Gastroesophageal sphincter (tissue), 4 donors: ENCODE data around the gene MYO1F. TPM values are rescaled to one million over a fixed set of nuclear protein-coding genes. Genes with fewer than 3 reads are reported as not detected.

Source experiments
- ATAC-seq: fragments of 150-250 bp; one replicate; pipeline ENCODE4 v1.9.1; 2016; ENCODE audit warnings: mild to moderate bottlenecking, moderate library complexity
- H3K27ac ChIP-seq, 4 donors: fragments of 200-600 bp; sonication (generic) in 3 of 4; 1 replicate in 3 of 4; 2 replicates in 1 of 4; pipeline ENCODE4 v1.5.1; 2016 to 2019
- H3K27me3 ChIP-seq: fragments of 200-600 bp; sonication (generic); one replicate; pipeline ENCODE4 v1.5.1; 2019
- H3K36me3 ChIP-seq, 2 donors: fragments of 200-600 bp; sonication (generic); one replicate each; pipeline ENCODE4 v1.5.1; 2019; ENCODE audit warnings: control low read depth in 1 of 2
- H3K4me1 ChIP-seq, 3 donors: fragments of 200-600 bp; sonication (generic); 1 replicate in 2 of 3; 2 replicates in 1 of 3; pipeline ENCODE4 v1.5.1; 2016 to 2019; ENCODE audit warnings: control low read depth in 2 of 3
- H3K4me3 ChIP-seq, 2 donors: fragments of 200-600 bp; sonication (generic); one replicate each; pipeline ENCODE4 v1.5.1; 2019; ENCODE audit warnings: mild to moderate bottlenecking in 1 of 2, moderate library complexity in 1 of 2
- H3K9me3 ChIP-seq, 3 donors: fragments of 200-600 bp; sonication (generic); one replicate each; pipeline ENCODE4 v1.5.1; 2017 to 2019; ENCODE audit warnings: control low read depth in 2 of 3
- CTCF ChIP-seq, 4 experiments: fragments of 200-600 bp in 2 of 4; fragments of 450-650 bp in 2 of 4; sonication (generic) in 1 of 4; IDR thresholded peaks; one replicate each; pipeline ENCODE4 v1.5.1; 2017 to 2019; ENCODE audit warnings: antibody characterized with exemption in 4 of 4, mild to moderate bottlenecking in 2 of 4, moderate library complexity in 2 of 4
- EP300 ChIP-seq: sonication (generic); formaldehyde crosslinking; IDR thresholded peaks from one replicate; pipeline ENCODE4 v1.6.1; 2017; ENCODE audit warnings: antibody characterized with exemption, mild to moderate bottlenecking
- POLR2A ChIP-seq, 2 donors: fragments of 450-650 bp; IDR thresholded peaks; one replicate each; pipeline ENCODE4 v1.6.1; 2017; ENCODE audit warnings: antibody characterized with exemption in 2 of 2, mild to moderate bottlenecking in 2 of 2, moderate library complexity in 1 of 2
- POLR2AphosphoS5 ChIP-seq: sonication (generic); formaldehyde crosslinking; IDR thresholded peaks from one replicate; pipeline ENCODE4 v1.6.1; 2017; ENCODE audit warnings: antibody characterized with exemption
- WGBS, 2 donors: methylation state at CpG; one replicate each; pipeline ENCODE4 v1.1.5; 2018; ENCODE audit warnings: low coverage in 1 of 2; 5-methylcytosine and 5-hydroxymethylcytosine counted together
- total RNA-seq, 4 donors: library from RNA; depleted of rRNA; stranded (reverse); fragments of >200 nt; gene quantifications; one replicate each; pipeline ENCODE4 v1.1.0, GENCODE V29; 2016

Gene MYO1F
- total RNA-seq, 4 donors from 2014 or later: 5.4 to 41.5 (median 10.3) TPM

DNA sequence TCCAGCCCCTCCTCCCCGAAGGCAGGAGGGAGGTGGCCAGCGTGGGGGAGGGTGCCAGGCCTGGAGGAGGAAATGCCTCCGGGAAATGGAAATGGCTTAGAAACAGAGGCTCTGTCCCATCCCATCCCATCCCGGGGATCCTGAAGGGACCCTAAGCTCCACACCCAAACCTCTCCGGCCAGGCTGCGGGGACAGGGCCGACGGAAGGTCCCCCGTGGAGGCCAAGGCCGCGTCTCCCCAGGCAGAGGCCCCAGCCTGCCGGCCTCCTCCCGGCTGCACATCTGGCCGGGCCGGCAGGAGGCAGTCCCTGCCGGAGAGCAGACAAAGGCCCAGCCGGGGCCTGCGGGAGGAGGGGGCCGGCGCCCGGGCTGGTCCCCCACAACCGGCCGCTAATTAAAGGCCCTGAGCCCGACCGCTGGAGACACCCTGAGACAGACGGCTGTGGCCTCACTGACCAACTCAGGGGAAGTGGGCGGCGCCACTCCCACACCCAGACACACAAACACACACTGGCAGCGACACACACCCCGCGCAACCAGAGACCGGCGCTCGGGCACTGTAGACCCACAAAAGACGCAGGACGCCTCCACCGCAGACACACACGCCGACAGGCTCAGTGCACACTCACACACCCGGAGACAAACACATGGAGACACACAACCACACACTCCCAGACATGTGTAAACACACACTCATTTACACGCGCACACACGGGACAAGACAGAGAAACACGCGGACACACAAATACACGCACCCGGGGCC, 32.2 kb upstream of the MYO1F start:
- Histone ChIP-seq H3K4me3 (peak overlapping the region; percentile 32 to 69), H3K9me3 (peaks cover 0 to 12% (median 0%) of the 10 kb centered on the region in 3 donors), H3K4me1 (peaks cover 0 to 51% (median 13%) of the 10 kb centered on the region in 3 donors), H3K27ac (peak overlapping the region in 3 of 4 donors; percentile 75 to 85 (median 81)), H3K27me3 (no peaks in the 10 kb centered on the region), H3K36me3 (peaks cover 0 to 14% of the 10 kb centered on the region in 2 donors)
- TF ChIP-seq EP300: no peak
- TF ChIP-seq POLR2A (IDR thresholded peaks at IDR 0.05): no peak
- peak in 3 of 4 experiments; percentile 40 to 46 (median 42) for TF ChIP-seq CTCF (IDR thresholded peaks at IDR 0.05)
- TF ChIP-seq POLR2AphosphoS5: no peak
- peak; percentile 66 for ATAC-seq
- 0% methylated on average over 3 to 5 of the region's 47 CpGs for WGBS, 2 donors

GRCh38 chr19:8608941-8609278, 31.7 kb upstream of the MYO1F start:
- Histone ChIP-seq H3K9me3 (peaks cover 0 to 13% (median 0%) of the 10 kb centered on the region in 3 donors), H3K36me3 (peaks cover 0 to 14% of the 10 kb centered on the region in 2 donors), H3K27me3 (no peaks in the 10 kb centered on the region), H3K27ac (peak overlapping the region in 3 of 4 donors; percentile 75 to 85 (median 81)), H3K4me3 (peak overlapping the region in 1 of 2 donors; percentile 69), H3K4me1 (peaks cover 0 to 51% (median 13%) of the 10 kb centered on the region in 3 donors)
- WGBS, 2 donors: 25 to 50% methylated on average over 2 to 5 of the region's 5 CpGs
- TF ChIP-seq CTCF (IDR thresholded peaks at IDR 0.05): no peak
- no peak for TF ChIP-seq POLR2AphosphoS5
- no peak for TF ChIP-seq EP300
- no peak for TF ChIP-seq POLR2A (IDR thresholded peaks at IDR 0.05)
- no peak for ATAC-seq

GRCh38 chr19:8607386-8607785, 30.1 kb upstream of the MYO1F start:
- TF ChIP-seq CTCF (IDR thresholded peaks at IDR 0.05) (no peak), EP300 (no peak), POLR2AphosphoS5 (no peak), POLR2A (IDR thresholded peaks at IDR 0.05) (no peak)
- Histone ChIP-seq H3K4me3 (no peak overlapping the region), H3K36me3 (peaks cover 0 to 28% of the 10 kb centered on the region in 2 donors), H3K27ac (peak overlapping the region in 1 of 4 donors; percentile 6), H3K4me1 (peaks cover 0 to 51% (median 13%) of the 10 kb centered on the region in 3 donors), H3K9me3 (peaks cover 0 to 13% (median 0%) of the 10 kb centered on the region in 3 donors), H3K27me3 (no peaks in the 10 kb centered on the region)
- 59 to 80% methylated on average over 1 to 4 of the region's 4 CpGs for WGBS, 2 donors
- ATAC-seq: no peak

- 97% methylated on average over 5 of the region's 17 CpGs; no CpG with 5 or more reads in 1 of the 2 donors for WGBS, 2 donors
- H3K27me3 ChIP-seq: no peaks in the 10 kb centered on the region
- ATAC-seq: no peak
- peaks cover 0 to 47% of the 10 kb centered on the region in 2 donors for H3K36me3 ChIP-seq
- no peak overlapping the region for H3K4me3 ChIP-seq
- TF ChIP-seq POLR2AphosphoS5 (no peak), EP300 (no peak), POLR2A (IDR thresholded peaks at IDR 0.05) (no peak), CTCF (IDR thresholded peaks at IDR 0.05) (no peak)
- H3K4me1 ChIP-seq: peaks cover 0 to 36% (median 10%) of the 10 kb centered on the region in 3 donors
- H3K9me3 ChIP-seq: peaks cover 0 to 13% (median 0%) of the 10 kb centered on the region in 3 donors
- no peak overlapping the region for H3K27ac ChIP-seq
These were observed 28.3 kb upstream of the MYO1F start for GRCh38 chr19:8605514-8605913.
